Activated naive CD8-positive, alpha-beta T cell treated with anti-CD3 and anti-CD28 coated beads, Interleukin-2, amount 50 U/mL, for 16 hours (primary cell): ENCODE results near the gene TBC1D4.

Experiments used
- DNase-seq: peaks from one replicate; pipeline ENCODE4 v3.0.0-alpha.2; 2020; ENCODE audit warnings: low read depth, low spot score

The TBC1D4 gene

DNA sequence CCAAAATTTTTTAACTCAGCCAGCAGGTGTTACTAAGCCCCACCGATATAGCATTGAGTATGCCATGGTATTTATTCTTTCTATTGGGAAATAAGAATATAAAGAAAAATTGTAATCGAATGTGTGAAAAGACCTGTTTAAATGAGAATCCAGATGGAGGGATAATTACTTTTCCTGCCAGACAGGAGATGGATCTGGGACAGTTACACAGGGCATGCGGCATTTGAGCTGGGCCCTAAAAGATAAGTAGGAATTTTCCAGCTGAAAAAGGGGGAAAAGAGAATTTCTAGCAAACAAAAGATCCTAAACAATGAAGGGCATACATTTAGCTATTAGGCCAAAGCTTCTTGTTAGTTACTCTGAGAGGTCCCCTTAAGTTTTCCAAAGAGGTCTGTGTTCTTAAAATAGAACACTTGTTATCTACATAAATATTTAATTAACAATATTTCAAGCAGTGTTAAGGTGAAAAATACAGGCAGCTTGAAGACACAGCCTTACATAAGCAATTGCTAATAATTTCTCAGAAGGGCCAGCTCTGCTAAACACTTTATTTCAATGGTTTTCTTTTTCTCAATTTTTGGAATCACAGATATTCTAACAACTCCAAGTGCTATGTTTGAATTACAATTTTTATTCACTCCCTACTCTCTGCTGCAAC is 63.7 kb downstream of the TBC1D4 start:
- no peak for DNase-seq

DNA sequence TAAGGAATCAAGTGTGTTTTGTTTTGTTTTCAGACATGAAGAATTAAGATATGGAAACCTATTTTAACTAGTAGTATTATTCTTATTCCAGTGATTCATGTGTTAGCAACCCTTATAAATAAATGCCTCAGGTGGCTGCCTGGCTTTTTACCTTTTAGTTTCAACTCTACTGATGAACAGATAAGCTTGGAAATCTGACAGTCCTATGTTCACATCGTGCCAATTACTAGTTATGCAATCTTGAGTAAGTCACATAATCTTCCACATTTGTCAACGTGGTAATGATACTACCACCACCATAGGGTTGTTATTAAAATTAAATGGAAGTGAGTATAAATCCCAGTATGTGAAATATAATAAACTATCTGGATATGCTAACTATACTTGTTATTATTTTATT is 64.3 kb downstream of the TBC1D4 start:
- no peak for DNase-seq

DNA sequence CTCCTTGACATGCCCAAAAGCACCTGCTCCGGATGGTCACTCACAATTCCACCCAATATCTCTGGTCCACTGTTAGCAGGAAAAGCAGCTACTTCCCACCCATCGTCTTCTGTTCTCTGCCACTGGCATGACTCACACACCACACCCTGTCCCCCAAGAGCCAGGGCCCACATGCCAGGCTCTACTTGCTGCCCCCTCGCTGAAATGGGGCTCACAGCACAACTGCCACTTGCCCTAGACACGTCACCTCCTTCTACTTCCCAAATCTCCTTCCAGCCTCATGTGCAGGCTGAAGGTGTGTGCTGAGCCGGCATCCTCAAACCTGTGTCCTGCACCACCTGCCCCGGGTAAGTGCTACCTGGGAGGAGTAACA is 65.0 kb downstream of the TBC1D4 start:
- DNase-seq, result no peak

DNA sequence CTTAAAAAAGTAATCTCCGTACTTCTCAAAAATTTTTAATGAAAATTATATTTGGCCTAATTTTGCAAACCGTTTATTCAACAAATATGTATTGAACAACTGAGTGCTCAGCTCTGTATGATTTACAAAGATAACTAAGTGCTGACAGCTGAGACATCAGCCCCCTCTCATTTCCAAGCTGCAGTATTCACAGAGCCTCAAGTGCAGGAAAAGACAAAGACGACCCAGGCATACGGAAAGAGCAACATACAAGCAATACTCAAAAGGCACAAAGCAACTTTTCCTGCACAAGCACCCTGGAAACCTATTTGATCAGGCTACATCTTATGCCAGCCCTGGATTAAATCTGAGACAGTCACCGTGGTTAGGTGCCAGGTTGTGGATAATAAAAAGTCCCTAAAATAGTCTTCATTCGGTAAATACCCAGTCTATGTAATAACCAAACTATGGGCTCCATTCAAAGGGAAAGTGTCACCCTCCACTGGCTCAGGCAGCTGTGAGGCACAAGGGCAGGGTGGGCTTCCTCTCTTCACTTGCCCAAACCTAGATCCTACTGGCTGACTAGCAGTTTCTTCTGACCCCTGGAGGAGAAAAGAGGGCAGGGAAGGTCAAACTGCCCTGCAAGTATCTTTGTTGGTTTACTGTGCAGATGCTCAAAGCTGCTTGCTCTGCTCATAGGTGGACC is 65.5 kb downstream of the TBC1D4 start:
- DNase-seq, result no peak

GRCh38 chr13:75415694-75416093 is 66.3 kb downstream of the TBC1D4 start:
- DNase-seq, result no peak

GRCh38 chr13:75415171-75415570 is 66.8 kb downstream of the TBC1D4 start:
- DNase-seq, result no peak

GRCh38 chr13:75414036-75414827 is 67.7 kb downstream of the TBC1D4 start:
- no peak for DNase-seq

DNA sequence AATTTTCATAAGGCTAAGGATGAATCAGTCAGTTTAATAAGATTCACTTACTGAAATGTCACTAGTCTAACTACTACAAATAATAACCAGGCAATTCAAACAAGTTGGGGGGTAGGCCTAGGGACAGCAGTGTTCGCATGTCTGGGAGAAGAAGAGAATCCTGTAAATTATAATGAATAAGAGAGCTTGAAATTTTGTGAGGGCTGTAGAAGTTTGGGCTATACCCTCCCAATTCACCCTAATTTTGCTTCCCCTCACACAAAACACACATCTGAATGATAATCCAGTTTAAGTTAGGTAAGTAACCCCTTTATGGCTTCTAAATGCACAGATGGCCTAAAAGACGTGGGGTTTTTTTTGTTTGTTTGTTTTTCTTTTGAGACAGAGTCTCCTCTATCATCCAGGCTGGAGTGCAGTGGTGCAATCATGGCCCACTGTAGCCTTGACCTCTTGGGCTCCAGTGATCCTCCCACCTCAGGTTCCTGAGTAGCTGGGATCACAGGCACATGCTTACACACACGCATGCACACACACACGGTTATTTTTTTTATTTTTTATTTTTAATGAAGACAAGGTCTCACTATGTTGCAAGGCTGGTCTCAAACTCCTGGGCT is 69.9 kb downstream of the TBC1D4 start:
- DNase-seq, result no peak

GRCh38 chr13:75410207-75410606 is 71.8 kb downstream of the TBC1D4 start:
- no peak for DNase-seq

GRCh38 chr13:75407998-75408397 is 74.0 kb downstream of the TBC1D4 start:
- no peak for DNase-seq

DNA sequence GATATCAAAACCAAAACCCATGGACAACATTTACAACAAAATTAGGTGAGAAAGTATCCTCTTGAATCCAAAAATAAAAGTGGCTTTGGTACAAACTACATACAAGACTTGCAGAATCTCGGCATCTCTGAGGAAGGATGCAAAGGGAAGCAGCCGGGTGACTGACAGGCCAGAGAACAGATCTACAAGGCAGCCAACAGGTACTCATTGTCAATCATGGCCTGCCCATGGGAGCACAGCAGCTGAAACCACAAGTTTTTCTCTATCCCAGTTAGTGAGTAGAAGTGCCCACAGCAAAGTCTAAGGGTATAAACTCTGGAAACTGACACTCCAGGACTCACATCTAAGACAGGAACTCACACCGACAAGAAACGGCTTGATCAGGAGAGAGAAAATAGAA is 74.5 kb downstream of the TBC1D4 start:
- no peak for DNase-seq

DNA sequence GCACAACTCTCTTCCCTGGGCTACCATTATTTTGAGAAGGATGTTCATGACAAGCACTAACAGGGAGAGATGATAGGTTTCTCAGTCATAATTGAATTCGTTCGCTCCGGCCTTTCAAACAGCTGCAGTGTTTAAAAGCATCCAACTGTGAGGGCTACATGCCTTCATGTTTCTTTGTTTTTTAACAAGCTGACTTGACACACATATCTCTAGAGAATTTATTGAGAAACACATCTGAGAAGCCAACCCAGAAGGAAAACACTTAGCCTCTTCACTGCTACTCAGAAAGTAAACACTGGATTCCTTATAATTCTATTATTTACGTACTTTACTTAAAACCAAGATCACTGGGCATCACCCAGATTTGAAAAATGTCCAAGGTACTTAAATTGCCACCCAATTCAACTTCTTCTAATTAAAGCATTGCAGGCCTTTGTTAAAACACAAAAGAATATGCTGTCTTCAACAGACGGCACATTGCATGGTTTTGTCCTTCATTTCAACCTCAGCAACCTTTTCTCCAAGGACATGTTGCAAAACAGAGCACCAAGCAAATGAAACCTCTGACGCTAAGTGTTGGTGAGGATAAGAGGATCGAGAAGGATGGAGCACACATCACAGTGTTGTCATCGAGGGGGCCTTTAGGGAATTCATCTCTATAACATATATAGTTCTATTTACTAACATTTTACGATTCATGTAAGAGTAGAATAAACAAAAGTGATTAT is 75.8 kb downstream of the TBC1D4 start:
- no peak for DNase-seq

DNA sequence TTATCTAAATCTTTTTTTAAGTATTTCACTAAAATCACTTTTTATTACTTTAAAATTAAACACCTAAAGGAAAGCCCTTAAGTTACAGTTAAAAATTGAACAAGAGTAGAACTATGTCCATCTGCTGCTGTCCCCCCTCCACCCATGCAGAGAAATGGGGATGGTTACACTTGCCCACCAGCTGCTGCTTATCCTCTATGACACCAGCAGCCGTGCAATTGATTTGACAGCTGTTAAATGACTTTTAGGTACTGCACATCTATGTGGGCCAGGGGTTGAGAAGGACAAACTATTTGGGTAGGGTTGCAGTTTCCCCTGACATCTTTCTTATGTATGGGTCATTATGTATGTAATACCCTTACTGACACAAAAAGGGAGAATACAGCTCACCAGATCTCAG is 77.2 kb downstream of the TBC1D4 start:
- no peak for DNase-seq

DNA sequence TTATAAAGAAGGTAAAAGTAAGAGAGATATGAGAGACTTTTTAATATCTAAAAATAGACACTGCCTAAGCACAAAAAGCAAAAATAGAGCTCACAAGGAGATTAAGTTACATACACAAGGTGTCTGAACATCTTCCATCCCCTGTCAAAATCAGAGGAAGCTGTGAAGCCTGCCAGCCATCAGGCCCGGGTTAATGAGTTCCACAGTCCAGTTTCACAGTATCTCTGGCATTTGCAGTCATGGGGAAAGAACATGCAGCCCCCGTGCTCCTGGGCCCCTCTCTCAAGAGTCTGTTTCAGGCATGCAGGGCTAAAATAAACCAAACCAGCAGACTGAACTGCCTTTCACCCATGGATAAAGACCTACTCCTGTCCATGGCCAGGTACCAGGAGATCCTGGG is 79.2 kb downstream of the TBC1D4 start:
- DNase-seq, result no peak

GRCh38 chr13:75400775-75401174 is 81.2 kb downstream of the TBC1D4 start:
- DNase-seq, result no peak

- no peak for DNase-seq
These were observed 82.1 kb downstream of the TBC1D4 start for GRCh38 chr13:75399879-75400217.

- DNase-seq, result no peak
These were observed 82.6 kb downstream of the TBC1D4 start for GRCh38 chr13:75399168-75399878.

DNA sequence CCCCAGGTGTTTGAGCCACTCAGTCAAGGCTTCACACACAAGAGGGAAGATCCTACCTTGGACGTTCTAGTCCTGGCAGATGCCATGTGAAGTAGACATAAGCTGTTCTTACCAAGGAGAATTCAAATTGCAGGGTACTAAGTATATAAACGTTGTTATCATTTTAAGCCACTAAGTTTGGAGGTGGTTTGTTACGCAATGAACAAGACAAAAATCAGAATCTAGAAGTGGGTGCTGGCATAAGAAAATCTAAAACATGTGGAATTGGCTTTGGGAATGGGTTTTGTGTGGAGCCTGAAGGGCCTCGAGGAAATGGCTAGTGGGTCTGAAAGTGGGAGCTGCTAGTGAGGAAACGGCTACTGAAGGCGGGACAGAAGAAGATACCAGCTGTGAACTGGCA is 83.9 kb downstream of the TBC1D4 start:
- DNase-seq, result no peak

DNA sequence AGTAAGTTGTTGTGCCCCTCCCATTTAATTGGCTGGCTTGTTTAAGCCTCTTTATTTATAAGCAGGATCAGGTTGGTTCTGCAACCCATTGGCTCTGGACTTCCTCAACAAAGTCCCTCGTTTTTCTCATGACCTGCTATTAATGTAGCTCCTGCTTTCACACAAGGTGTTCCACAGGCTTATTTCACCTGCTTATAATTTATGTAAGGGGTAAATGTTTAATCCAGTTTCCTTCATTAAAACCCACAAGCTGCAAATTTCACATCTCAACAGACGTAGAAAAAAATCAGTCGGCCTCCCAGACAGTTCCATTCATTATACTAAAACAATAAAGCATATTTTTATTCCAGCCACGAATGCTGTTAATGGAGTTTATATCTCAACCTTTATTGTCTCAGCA is 86.1 kb downstream of the TBC1D4 start:
- no peak for DNase-seq

DNA sequence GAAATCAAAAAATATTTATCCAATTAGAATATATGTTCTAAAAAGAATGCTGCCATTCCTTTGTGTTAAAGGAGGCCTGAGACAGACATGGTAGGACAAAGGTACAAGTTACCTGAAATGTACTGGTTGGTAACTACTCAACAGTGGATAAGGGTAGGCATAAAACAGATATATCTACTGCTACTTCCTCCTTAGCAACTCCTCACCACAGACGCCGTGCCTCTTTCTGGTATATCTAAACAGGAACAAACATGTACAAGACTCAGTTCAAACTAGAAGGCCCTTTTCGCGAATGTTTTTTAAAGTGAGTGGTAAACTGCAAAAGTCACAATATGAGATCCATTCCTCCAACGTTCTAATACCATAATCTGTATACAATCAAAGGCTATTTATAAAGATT is 86.9 kb downstream of the TBC1D4 start:
- DNase-seq, result no peak

DNA sequence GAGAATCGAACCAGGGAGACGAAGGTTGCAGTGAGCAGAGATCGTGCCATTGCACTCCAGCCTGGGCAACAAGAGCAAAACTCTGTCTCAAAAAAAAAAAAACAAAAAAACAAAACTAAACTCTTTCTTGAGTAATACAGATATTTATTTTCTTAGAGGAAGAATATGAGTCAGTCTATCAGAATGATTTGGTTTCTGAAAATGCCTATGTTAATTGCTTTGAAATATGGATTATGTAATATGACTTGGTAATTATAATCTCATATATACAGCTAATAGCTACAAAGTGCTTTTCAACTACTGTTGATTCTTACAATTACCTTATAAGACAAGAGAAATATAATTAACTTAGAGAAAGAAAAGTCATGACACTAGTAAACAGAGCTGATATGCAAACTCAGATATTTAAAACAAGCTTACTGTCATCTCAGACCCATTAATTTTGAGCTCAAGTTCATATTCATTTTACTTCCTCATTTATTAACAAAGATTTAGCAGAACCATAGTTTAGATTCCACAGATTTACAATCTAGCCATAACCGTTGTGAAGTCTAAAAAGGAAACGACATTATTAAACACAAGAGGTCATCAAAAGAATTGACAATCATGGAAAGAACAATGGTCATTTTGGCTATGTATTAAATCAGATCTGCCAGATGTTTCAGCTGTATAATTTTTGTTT is 88.0 kb downstream of the TBC1D4 start:
- DNase-seq, result no peak
